ENCODE results near the gene NPFF.
A peak's percentile ranks its signal among the peaks of the same experiment; 100 is the strongest.

The NPFF gene

GRCh38 chr12:53513712-53514410, 6.6 kb upstream of the NPFF start:
- ATAC-seq, result no peak

- no peak for ATAC-seq
These were observed 3.0 kb upstream of the NPFF start for GRCh38 chr12:53510181-53510812.

DNA sequence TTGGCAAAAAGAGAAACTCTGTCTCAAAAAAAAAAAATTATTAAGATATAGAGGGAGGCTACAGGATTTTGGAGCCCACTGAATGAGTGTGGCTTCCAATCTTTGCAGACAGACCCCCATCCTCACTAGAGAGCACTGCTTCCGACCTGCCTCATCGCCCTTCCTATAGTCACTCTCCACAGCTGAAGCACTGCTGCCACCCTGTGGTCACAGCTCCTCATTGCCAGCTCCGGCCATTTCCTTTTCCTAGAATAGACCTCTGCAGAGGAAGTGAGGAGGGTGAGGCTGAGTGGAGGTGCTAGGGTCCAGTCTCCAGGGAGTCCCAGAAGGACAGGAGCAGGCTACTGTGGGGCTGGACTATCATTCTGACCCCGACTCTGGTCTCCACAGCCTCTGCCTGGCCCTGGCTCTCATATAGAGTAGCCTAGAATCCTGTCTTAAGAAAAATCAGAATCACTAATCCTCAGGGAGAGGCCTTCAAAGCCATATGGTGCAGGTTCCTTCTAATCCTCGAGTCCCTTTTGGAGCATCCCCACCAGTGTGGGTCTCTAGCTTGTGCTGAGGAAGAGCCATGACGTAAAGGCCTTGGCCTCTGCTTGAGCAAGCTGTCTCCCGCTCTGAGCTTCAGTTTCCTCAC, 1.4 kb upstream of the NPFF start:
- peak; percentile 95 to 98 for ATAC-seq

GRCh38 chr12:53507603-53507885, 260 bp upstream of the NPFF start:
- no peak for ATAC-seq

- ATAC-seq, result no peak
These were observed 866 bp downstream of the NPFF start for GRCh38 chr12:53506450-53506785.

DNA sequence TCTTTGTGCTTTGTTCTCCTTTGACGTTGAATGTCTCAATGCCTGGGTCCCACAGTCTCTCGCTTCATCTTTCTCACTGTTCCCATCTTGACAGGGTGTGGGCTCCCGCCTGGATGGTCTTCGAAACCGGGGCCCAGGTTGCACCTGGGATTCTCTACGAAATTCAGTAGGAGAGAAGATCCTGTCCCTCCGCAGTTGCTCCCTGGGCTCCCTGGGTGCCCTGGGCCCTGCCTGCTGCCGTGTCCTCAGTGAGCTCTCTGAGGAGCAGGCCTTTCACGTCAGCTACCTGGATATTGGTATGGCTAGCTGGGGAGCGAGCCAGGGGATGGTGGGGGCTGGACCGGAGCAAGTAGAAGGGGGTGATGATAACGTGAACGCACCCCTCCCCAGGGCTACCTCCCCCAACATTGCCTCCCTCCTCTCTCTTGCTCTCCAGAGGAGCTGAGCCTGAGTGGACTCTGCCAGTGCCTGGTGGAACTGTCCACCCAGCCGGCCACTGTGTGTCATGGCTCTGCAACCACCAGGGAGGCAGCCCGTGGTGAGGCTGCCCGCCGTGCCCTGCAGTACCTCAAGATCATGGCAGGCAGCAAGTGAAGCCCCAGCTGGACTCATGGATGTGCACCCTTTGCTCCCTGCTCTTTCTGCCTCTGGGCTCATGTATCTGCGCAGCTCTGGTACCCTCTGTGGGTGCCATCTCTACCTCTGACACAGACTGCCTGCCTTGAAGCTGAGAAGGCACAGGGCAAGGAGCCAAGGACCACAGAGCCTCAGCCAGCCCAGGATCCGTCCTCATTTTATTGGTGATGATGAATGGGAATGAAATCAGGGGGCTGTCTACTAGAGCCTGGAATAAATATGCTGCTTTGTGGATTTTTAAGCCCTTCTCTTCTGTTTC, 1.5 kb downstream of the NPFF start:
- no peak for ATAC-seq

DNA sequence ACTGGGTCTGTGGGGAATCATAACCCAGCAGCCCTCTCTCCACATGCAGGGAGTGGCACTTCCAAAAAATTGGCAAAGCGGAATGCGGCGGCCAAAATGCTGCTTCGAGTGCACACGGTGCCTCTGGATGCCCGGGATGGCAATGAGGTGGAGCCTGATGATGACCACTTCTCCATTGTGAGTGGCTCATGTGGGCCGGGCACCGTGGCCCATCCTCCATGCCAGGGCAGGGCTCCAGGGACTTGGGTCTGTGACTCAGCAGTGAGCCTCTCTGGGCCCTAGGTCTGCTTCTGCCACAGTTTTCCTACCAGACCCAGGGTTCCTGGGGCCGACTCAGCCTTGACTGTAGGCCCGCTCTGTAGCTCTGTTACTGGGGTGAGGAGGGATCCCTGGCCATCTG, 2.2 kb downstream of the NPFF start:
- no peak for ATAC-seq

DNA sequence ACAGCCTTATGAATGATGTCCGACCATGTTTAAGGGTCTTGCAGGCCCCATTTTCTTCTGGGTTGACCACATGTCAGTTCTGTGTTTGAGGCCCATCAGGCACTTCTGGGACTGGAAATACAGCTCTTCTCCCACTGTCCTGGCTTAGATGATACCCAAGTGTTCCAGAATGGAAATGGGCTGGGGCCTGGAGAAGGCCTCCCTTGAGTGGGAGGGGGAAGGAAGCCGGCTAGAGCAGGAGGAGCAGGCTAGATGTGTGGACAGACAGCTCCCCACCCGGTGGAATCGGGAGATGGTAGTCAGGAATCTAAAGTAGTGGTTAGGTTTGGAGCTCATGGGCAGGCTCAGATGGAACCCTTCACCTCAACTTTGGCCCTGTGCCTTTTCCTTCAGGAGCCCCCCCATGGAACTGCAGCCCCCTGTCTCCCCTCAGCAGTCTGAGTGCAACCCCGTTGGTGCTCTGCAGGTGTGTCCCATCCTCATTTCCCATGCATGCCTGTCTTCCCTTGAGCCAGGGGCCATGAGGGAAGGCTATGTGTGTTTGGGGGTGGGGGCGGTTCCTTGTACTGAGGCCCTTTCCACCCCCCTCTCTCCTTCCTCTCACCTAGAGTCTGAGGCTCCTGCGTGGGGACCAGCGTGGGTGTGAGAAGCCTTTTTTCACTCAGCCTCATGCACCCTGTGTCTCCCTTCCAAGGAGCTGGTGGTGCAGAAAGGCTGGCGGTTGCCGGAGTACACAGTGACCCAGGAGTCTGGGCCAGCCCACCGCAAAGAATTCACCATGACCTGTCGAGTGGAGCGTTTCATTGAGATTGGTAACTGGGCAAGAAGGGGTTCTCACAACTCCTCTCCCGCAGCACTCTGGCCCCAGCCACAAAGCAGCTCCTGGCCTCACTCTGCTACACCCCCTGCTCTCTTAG, 3.0 kb downstream of the NPFF start:
- ATAC-seq, result no peak

DNA sequence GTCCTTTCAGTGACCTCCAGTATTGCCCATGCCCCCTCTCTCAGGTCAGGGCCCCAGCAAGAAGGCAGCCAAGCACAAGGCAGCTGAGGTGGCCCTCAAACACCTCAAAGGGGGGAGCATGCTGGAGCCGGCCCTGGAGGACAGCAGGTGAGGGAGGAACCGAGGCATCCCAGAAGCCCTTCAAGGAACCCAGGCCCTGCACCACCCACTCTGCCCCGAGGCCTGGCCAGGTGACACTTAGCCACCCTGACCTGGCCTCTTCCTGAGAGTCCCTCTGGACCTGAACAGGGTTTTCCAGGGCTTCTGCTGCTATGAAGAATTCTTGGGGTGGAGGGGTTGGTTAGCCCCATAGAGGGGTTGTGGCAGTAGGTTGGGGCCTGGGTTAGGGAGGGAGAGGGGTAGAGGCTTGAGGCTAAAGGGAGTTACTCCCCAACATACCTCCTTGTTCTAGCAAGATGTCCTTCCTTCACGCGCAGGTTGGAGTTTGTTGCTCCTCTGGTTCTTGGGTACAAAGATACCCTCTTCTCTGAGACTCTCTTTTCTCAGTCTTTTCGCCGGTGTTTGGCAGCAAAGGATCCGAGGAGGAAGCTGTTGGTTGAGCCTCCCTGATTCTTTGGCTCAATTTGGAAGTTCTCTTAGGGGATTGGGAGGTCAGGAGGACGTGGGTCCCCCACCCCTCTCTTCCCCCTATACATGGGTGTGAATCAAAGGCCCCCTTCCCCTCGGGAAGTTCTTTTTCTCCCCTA, 4.1 kb downstream of the NPFF start:
- no peak for ATAC-seq

- no peak for ATAC-seq
These were observed 5.0 kb downstream of the NPFF start for GRCh38 chr12:53502331-53502730.

DNA sequence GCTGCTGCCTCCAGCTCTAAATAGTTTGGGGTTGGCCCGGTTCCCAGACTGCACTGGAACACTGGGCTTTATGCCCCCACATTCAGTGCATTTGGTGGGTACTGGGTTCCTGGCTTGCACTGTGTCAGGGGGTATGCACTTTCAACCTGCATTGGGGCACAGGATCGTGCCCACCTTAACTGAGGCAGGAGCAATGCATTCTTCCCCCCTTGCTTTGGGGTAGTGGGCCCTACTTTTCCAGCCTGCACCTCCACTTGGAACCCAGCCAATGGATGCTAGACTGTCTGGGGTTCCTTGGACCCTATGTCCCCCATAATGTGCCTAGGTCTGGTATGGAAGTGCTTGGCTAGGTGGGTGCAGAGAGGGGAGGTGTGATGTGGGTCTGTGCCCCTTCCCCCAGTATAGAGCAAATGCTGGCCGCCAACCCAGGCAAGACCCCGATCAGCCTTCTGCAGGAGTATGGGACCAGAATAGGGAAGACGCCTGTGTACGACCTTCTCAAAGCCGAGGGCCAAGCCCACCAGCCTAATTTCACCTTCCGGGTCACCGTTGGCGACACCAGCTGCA, 5.6 kb downstream of the NPFF start:
- ATAC-seq, result no peak

DNA sequence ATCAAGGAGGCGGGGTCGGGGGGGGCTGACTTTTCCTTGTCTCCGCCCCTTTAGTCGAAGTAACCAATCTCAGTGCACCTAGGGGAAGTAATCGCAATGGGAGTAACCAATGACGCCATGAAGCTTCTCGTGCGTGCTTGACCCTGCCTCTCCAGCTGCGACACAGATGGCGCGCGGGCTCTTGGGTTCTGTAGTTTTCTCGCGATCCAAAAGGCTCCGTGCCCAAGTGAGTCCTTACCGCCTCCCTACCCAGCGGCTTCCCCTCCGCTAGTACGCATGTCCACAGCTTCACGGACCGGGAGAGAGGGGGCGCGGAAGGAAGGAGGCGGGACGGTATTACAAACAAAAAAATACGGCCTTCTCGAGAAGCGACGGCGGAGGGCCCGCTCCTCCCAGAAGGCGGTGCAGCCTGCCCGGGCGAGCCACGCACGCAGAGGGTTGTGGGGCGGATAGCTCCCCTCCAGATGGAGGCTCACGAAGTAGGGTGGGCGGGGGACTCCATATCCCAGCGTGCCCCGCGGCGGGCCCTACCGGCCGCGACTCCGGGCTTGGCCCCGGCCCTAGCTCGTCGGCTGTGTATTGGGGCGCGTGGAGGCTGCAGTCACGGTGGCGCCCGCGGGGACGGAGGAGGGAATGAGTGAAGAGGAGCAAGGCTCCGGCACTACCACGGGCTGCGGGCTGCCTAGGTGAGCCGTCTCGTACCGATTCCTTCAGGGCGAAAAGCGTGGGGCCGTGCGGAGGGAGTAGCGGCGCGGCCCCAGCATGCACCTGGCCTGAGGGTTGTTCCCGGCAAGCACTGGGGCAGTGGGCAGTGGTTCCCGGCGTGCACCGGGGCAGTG, 6.3 kb downstream of the NPFF start, which contains the start of gene TARBP2:
Gene TARBP2, plus strand, starts transcription at position 508 of the 839 bp plus-strand sequence. Its CDS starts 126 bp downstream, at position 634.
- peak; percentile 81 to 85 for ATAC-seq

- ATAC-seq, result no peak
These were observed 7.0 kb downstream of the NPFF start for GRCh38 chr12:53500142-53500775.

- ATAC-seq, result no peak
These were observed 7.8 kb downstream of the NPFF start, which contains the start of gene MAP3K12 for GRCh38 chr12:53499266-53500141. Gene MAP3K12 (minus strand): TSS chr12:53499458. CDS start chr12:53487391, 12,067 bp downstream.

- ATAC-seq, result no peak
These were observed 9.1 kb downstream of the NPFF start for GRCh38 chr12:53498235-53498630.

- no peak for ATAC-seq
These were observed 9.8 kb downstream of the NPFF start for GRCh38 chr12:53497461-53497860.

DNA sequence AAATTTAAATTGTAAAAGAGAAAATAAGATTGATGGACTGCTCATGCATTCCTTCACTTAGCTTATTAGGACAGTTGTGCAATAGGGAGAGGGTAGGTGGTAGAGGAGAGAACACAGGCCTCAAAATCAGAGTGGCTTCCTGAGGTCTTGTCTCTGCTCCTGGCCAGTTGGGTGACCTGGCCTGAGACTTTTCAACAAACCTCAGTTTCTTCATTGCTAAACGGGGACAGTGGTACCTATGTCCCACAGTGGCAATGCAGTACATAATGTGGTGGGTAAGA, 10.6 kb downstream of the NPFF start:
- ATAC-seq, result no peak

GRCh38 chr12:53495903-53496751, 11.2 kb downstream of the NPFF start:
- no peak for ATAC-seq
